GM23338 (cell line): ENCODE results near the gene MAPT.

Experiments used
- CREB1 ChIP-seq: fragments of 250-450 bp; sonication (Bioruptor Pico); IDR thresholded peaks from 2 replicates; pipeline ENCODE4 v1.5.0; 2020; ENCODE audit warnings: low read depth, mild to moderate bottlenecking, moderate library complexity
- EZH2 ChIP-seq: fragments of 200-600 bp; sonication (generic); IDR thresholded peaks from one replicate; pipeline ENCODE4 v1.8.0; 2017; ENCODE audit warnings: antibody characterized with exemption, mild to moderate bottlenecking, low read depth; ENCODE audit not compliant: unreplicated experiment
- EZH2phosphoT487 ChIP-seq: fragments of 200-600 bp; sonication (generic); IDR thresholded peaks from one replicate; pipeline ENCODE4 v1.8.1; 2018; ENCODE audit warnings: antibody characterized with exemption; ENCODE audit not compliant: unreplicated experiment
- JUNB ChIP-seq: IDR thresholded peaks from one replicate; pipeline ENCODE4 v1.6.1; 2016; ENCODE audit warnings: antibody characterized with exemption; ENCODE audit not compliant: unreplicated experiment
- POLR2AphosphoS5 ChIP-seq: IDR thresholded peaks from 2 replicates; pipeline ENCODE4 v1.6.1; 2016; ENCODE audit warnings: antibody characterized with exemption, low read depth
- STAT1 ChIP-seq: IDR thresholded peaks from one replicate; pipeline ENCODE4 v1.6.1; 2016; ENCODE audit warnings: antibody characterized with exemption; ENCODE audit not compliant: unreplicated experiment
- ZNF331 ChIP-seq: fragments of 250-450 bp; sonication (Bioruptor Pico); IDR thresholded peaks from 2 replicates; pipeline ENCODE4 v1.5.0; 2020; ENCODE audit warnings: low read depth, mild to moderate bottlenecking, moderate library complexity
- TF ChIP-seq, protein P1 (sequence below): IDR thresholded peaks from one replicate; pipeline ENCODE4 v1.6.1; 2018; ENCODE audit warnings: antibody characterized with exemption; ENCODE audit not compliant: unreplicated experiment
- TF ChIP-seq, protein P2 (sequence below), 2 experiments: fragments of 200-600 bp in 1 of 2; sonication (generic) in 1 of 2; conservative IDR thresholded peaks; 2 replicates each; pipeline versions ENCODE4 v1.5.1 to v1.6.1; 2016 to 2017; ENCODE audit warnings: antibody characterized with exemption in 2 of 2, low read depth in 2 of 2, mild to moderate bottlenecking in 2 of 2, moderate library complexity in 1 of 2
- TF ChIP-seq, protein P3 (sequence below): IDR thresholded peaks from 2 replicates; pipeline ENCODE4 v1.6.1; 2016; ENCODE audit warnings: antibody characterized with exemption

- TF ChIP-seq POLR2AphosphoS5 (no peak), STAT1 (no peak), EZH2phosphoT487 (no peak), EZH2 (no peak), JUNB (no peak), CREB1 (CRISPR knock-in tag) (no peak), ZNF331 (CRISPR knock-in tag) (no peak)
- TF ChIP-seq, protein P1, sequence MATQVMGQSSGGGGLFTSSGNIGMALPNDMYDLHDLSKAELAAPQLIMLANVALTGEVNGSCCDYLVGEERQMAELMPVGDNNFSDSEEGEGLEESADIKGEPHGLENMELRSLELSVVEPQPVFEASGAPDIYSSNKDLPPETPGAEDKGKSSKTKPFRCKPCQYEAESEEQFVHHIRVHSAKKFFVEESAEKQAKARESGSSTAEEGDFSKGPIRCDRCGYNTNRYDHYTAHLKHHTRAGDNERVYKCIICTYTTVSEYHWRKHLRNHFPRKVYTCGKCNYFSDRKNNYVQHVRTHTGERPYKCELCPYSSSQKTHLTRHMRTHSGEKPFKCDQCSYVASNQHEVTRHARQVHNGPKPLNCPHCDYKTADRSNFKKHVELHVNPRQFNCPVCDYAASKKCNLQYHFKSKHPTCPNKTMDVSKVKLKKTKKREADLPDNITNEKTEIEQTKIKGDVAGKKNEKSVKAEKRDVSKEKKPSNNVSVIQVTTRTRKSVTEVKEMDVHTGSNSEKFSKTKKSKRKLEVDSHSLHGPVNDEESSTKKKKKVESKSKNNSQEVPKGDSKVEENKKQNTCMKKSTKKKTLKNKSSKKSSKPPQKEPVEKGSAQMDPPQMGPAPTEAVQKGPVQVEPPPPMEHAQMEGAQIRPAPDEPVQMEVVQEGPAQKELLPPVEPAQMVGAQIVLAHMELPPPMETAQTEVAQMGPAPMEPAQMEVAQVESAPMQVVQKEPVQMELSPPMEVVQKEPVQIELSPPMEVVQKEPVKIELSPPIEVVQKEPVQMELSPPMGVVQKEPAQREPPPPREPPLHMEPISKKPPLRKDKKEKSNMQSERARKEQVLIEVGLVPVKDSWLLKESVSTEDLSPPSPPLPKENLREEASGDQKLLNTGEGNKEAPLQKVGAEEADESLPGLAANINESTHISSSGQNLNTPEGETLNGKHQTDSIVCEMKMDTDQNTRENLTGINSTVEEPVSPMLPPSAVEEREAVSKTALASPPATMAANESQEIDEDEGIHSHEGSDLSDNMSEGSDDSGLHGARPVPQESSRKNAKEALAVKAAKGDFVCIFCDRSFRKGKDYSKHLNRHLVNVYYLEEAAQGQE: no peak
- TF ChIP-seq, protein P2, sequence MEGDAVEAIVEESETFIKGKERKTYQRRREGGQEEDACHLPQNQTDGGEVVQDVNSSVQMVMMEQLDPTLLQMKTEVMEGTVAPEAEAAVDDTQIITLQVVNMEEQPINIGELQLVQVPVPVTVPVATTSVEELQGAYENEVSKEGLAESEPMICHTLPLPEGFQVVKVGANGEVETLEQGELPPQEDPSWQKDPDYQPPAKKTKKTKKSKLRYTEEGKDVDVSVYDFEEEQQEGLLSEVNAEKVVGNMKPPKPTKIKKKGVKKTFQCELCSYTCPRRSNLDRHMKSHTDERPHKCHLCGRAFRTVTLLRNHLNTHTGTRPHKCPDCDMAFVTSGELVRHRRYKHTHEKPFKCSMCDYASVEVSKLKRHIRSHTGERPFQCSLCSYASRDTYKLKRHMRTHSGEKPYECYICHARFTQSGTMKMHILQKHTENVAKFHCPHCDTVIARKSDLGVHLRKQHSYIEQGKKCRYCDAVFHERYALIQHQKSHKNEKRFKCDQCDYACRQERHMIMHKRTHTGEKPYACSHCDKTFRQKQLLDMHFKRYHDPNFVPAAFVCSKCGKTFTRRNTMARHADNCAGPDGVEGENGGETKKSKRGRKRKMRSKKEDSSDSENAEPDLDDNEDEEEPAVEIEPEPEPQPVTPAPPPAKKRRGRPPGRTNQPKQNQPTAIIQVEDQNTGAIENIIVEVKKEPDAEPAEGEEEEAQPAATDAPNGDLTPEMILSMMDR (conservative IDR thresholded peaks at IDR 0.05; ENCODE audit: low read depth in 2 of 2): no peak
- TF ChIP-seq, protein P3, sequence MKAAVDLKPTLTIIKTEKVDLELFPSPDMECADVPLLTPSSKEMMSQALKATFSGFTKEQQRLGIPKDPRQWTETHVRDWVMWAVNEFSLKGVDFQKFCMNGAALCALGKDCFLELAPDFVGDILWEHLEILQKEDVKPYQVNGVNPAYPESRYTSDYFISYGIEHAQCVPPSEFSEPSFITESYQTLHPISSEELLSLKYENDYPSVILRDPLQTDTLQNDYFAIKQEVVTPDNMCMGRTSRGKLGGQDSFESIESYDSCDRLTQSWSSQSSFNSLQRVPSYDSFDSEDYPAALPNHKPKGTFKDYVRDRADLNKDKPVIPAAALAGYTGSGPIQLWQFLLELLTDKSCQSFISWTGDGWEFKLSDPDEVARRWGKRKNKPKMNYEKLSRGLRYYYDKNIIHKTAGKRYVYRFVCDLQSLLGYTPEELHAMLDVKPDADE: no peak
These were observed 142.1 kb downstream of the MAPT start for GRCh38 chr17:46036491-46036890.
